AG09309 (cell line): ENCODE data around the gene CFLAR.
"Not testable (repeated sequence)": the region's sequence is repeated elsewhere in the genome, so short reads cannot be mapped to it uniquely, and the experiment has no call there.

Experiments
- DNase-seq: peaks from one replicate; pipeline ENCODE4 v3.0.0-alpha.2; 2010; ENCODE audit warnings: low read depth
- H3K4me3 ChIP-seq: 2 replicates; pipeline ENCODE4 v1.5.1; 2011; ENCODE audit warnings: mild to moderate bottlenecking, low read depth, low read length, moderate library complexity; ENCODE audit not compliant: control insufficient read depth
- CTCF ChIP-seq: IDR thresholded peaks from 2 replicates; pipeline ENCODE4 v1.5.1; 2011; ENCODE audit warnings: mild to moderate bottlenecking, low read depth, low read length, inconsistent platforms; ENCODE audit not compliant: insufficient read depth, control insufficient read depth; ENCODE audit errors: missing control alignments

Gene CFLAR

GRCh38 chr2:201149064-201149820 lies 33.3 kb downstream of the CFLAR start:
- no peak overlapping the region for H3K4me3 ChIP-seq
- peak; percentile 76 for DNase-seq
- TF ChIP-seq CTCF: no peak

GRCh38 chr2:201149821-201150165 lies 33.8 kb downstream of the CFLAR start:
- DNase-seq, H3K4me3 ChIP-seq: not testable (repeated sequence)

GRCh38 chr2:201150454-201151020 lies 34.6 kb downstream of the CFLAR start:
- H3K4me3 ChIP-seq: no peak overlapping the region
- no peak for TF ChIP-seq CTCF
- no peak for DNase-seq

- no peak overlapping the region for H3K4me3 ChIP-seq
- peak; percentile 82 for DNase-seq
- TF ChIP-seq CTCF: no peak
Observed at GRCh38 chr2:201151127-201151981, 35.4 kb downstream of the CFLAR start.

- no peak for DNase-seq
- TF ChIP-seq CTCF: no peak
- H3K4me3 ChIP-seq: no peak overlapping the region
Observed at GRCh38 chr2:201152517-201152916, 36.6 kb downstream of the CFLAR start.

GRCh38 chr2:201152999-201153815 lies 37.2 kb downstream of the CFLAR start:
- no peak for TF ChIP-seq CTCF
- no peak for DNase-seq

More at GRCh38 chr2:201152999-201153815, 37.2 kb downstream of the CFLAR start:
- no peak overlapping the region for H3K4me3 ChIP-seq
